ENCODE data around the gene DOCK1. TPM values are rescaled to one million over a fixed set of nuclear protein-coding genes. Genes with fewer than 3 reads are reported as not detected.

DOCK1 gene
- total RNA-seq, 1 donor from 2014 or later, result 52.7 TPM

- peaks cover 0 to 2% (median 0%) of the 10 kb centered on the region in 3 donors for H3K9me3 ChIP-seq (ENCODE audit: control insufficient read depth in 3 of 3, low read length in 3 of 3)
- no peaks in the 10 kb centered on the region for H3K4me1 ChIP-seq (ENCODE audit: control insufficient read depth in 3 of 3, insufficient read depth in 3 of 3, low read length in 3 of 3)
- peaks cover 0 to 2% (median 0%) of the 10 kb centered on the region in 3 donors for H3K36me3 ChIP-seq (ENCODE audit: control insufficient read depth in 3 of 3, insufficient read depth in 3 of 3, low read length in 3 of 3)
- no peaks in the 10 kb centered on the region for H3K27me3 ChIP-seq (ENCODE audit: control insufficient read depth in 3 of 3, insufficient read depth in 3 of 3, low read length in 3 of 3)
- no peak overlapping the region for H3K4me3 ChIP-seq (ENCODE audit: low read length in 3 of 3)
- H3K9ac ChIP-seq (ENCODE audit: low read depth in 1 of 3, low read length in 3 of 3), result no peak overlapping the region
- H3K27ac ChIP-seq (ENCODE audit: low read depth, low read length), result no peak overlapping the region
Observed at GRCh38 chr10:127267442-127267841, 362.2 kb downstream of the DOCK1 start.

DNA sequence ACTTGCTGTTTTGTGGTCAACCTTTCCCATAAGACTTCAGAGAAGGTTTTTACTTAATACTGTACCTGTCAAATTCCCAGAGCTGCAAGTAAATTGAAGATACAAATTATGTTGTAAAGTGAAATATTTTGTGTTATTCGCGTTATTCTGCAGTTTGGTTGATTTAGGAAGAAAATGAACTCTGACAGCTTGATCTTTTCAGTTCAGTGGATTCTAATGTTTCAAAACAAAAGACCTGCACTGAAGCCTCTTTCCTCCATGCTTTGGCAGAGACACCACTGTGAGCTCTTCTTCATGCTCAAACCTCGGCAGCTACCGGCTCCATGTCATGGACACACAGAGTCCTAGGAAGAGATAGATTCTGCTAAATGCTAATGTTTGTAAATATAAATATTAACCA lies 366.8 kb downstream of the DOCK1 start:
- Histone ChIP-seq H3K27ac (ENCODE audit: low read depth, low read length) (no peak overlapping the region), H3K36me3 (ENCODE audit: control insufficient read depth in 3 of 3, insufficient read depth in 3 of 3, low read length in 3 of 3) (peaks cover 0 to 2% (median 0%) of the 10 kb centered on the region in 3 donors), H3K9ac (ENCODE audit: low read depth in 1 of 3, low read length in 3 of 3) (no peak overlapping the region), H3K27me3 (ENCODE audit: control insufficient read depth in 3 of 3, insufficient read depth in 3 of 3, low read length in 3 of 3) (no peaks in the 10 kb centered on the region), H3K9me3 (ENCODE audit: control insufficient read depth in 3 of 3, low read length in 3 of 3) (peaks cover 0 to 2% (median 0%) of the 10 kb centered on the region in 3 donors), H3K4me1 (ENCODE audit: control insufficient read depth in 3 of 3, insufficient read depth in 3 of 3, low read length in 3 of 3) (no peaks in the 10 kb centered on the region), H3K4me3 (ENCODE audit: low read length in 3 of 3) (no peak overlapping the region)

- Histone ChIP-seq H3K4me1 (ENCODE audit: control insufficient read depth in 3 of 3, insufficient read depth in 3 of 3, low read length in 3 of 3) (no peaks in the 10 kb centered on the region), H3K27me3 (ENCODE audit: control insufficient read depth in 3 of 3, insufficient read depth in 3 of 3, low read length in 3 of 3) (no peaks in the 10 kb centered on the region), H3K27ac (ENCODE audit: low read depth, low read length) (no peak overlapping the region), H3K9ac (ENCODE audit: low read depth in 1 of 3, low read length in 3 of 3) (no peak overlapping the region), H3K36me3 (ENCODE audit: control insufficient read depth in 3 of 3, insufficient read depth in 3 of 3, low read length in 3 of 3) (no peaks in the 10 kb centered on the region), H3K9me3 (ENCODE audit: control insufficient read depth in 3 of 3, low read length in 3 of 3) (no peaks in the 10 kb centered on the region), H3K4me3 (ENCODE audit: low read length in 3 of 3) (no peak overlapping the region)
Observed at GRCh38 chr10:127275272-127275671, 370.0 kb downstream of the DOCK1 start.

DNA sequence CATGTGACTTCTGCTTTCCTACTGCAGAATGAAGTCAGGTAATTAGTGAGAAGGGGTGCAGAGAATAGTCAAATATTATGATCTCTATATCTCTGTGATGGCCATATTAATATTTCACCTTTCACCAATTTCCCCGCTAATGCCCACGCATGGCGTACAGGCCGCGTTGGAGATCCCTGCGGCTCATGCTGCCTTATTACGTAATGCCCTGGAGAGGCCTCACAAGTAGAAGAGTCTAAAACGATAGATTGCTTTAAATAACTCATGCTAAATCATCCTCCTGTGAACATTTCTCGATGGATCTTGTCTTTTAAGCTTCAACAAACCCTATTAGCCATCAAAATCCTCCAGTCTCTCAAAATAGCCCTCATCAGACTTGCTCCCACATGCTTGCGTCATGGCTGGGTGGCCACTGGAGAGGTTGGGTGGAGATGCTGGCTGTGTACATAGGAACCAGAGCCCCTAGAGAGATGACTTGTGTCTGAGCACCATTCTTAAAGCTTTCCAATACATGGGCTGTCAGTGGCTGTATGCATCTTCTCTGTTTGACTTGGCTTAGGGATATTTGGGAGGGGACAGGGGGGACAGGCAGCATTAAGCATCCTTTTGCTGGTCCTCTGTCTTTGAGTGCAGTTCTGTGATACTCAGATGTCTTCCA lies 370.7 kb downstream of the DOCK1 start:
- Histone ChIP-seq H3K36me3 (ENCODE audit: control insufficient read depth in 3 of 3, insufficient read depth in 3 of 3, low read length in 3 of 3) (no peaks in the 10 kb centered on the region), H3K9me3 (ENCODE audit: control insufficient read depth in 3 of 3, low read length in 3 of 3) (no peaks in the 10 kb centered on the region), H3K27me3 (ENCODE audit: control insufficient read depth in 3 of 3, insufficient read depth in 3 of 3, low read length in 3 of 3) (no peaks in the 10 kb centered on the region), H3K4me1 (ENCODE audit: control insufficient read depth in 3 of 3, insufficient read depth in 3 of 3, low read length in 3 of 3) (no peaks in the 10 kb centered on the region), H3K27ac (ENCODE audit: low read depth, low read length) (no peak overlapping the region), H3K4me3 (ENCODE audit: low read length in 3 of 3) (no peak overlapping the region), H3K9ac (ENCODE audit: low read depth in 1 of 3, low read length in 3 of 3) (no peak overlapping the region)

DNA sequence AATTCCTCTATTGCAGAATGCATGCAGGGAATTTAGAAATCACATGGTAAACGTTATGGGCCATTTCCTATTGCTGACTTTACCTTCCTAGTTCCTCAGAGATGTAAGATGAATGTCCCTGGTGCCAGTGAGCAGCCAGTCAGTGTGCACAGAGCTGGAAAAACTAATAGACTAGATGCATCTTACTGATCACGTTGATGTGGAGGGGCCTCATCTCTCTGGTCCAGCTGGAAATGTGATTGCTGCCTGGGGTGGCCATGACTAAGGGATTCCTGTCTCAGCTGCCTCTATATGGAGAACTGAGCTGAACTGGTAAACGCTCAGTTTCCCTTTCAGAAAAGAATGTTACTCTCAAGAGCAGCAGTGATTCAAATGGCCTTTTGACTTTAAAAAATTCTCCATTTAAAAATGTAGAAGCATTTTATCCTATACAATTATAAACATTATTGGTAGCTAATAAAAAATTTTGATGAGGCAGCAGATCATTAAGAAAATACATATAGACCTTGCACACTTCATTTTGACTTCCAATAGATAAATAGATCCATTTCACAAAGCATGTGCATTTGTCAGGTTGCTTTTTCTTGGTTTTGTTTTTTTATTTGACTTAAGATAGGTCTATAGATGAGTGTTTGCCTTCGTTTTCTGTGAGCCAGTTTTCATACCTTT lies 371.7 kb downstream of the DOCK1 start:
- H3K4me1 ChIP-seq (ENCODE audit: control insufficient read depth in 3 of 3, insufficient read depth in 3 of 3, low read length in 3 of 3), result no peaks in the 10 kb centered on the region
- no peak overlapping the region for H3K9ac ChIP-seq (ENCODE audit: low read depth in 1 of 3, low read length in 3 of 3)
- H3K27ac ChIP-seq (ENCODE audit: low read depth, low read length), result no peak overlapping the region
- no peaks in the 10 kb centered on the region for H3K9me3 ChIP-seq (ENCODE audit: control insufficient read depth in 3 of 3, low read length in 3 of 3)
- no peak overlapping the region for H3K4me3 ChIP-seq (ENCODE audit: low read length in 3 of 3)
- no peaks in the 10 kb centered on the region for H3K27me3 ChIP-seq (ENCODE audit: control insufficient read depth in 3 of 3, insufficient read depth in 3 of 3, low read length in 3 of 3)
- no peaks in the 10 kb centered on the region for H3K36me3 ChIP-seq (ENCODE audit: control insufficient read depth in 3 of 3, insufficient read depth in 3 of 3, low read length in 3 of 3)

DNA sequence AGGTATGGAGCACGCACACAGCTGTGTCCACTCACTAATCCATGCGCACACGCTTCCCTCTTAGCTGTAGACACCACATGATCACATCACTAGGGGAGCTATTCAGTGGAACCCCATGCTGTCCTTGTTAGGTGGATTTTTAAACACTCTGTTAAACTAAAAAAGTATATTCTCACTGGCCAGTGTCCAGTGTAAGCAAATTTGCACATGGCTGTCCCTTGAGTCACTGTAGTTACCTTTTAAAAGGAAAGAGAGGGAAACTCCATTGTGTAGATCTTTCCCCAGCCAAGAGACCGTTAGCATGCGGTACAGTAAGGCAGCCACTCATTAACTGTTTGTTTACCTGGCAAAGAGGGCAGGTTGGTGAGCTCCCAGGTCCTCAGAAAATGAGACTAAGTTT lies 372.8 kb downstream of the DOCK1 start:
- Histone ChIP-seq H3K4me1 (ENCODE audit: control insufficient read depth in 3 of 3, insufficient read depth in 3 of 3, low read length in 3 of 3) (no peaks in the 10 kb centered on the region), H3K4me3 (ENCODE audit: low read length in 3 of 3) (no peak overlapping the region), H3K27me3 (ENCODE audit: control insufficient read depth in 3 of 3, insufficient read depth in 3 of 3, low read length in 3 of 3) (no peaks in the 10 kb centered on the region), H3K36me3 (ENCODE audit: control insufficient read depth in 3 of 3, insufficient read depth in 3 of 3, low read length in 3 of 3) (no peaks in the 10 kb centered on the region), H3K27ac (ENCODE audit: low read depth, low read length) (no peak overlapping the region), H3K9ac (ENCODE audit: low read depth in 1 of 3, low read length in 3 of 3) (no peak overlapping the region), H3K9me3 (ENCODE audit: control insufficient read depth in 3 of 3, low read length in 3 of 3) (no peaks in the 10 kb centered on the region)

DNA sequence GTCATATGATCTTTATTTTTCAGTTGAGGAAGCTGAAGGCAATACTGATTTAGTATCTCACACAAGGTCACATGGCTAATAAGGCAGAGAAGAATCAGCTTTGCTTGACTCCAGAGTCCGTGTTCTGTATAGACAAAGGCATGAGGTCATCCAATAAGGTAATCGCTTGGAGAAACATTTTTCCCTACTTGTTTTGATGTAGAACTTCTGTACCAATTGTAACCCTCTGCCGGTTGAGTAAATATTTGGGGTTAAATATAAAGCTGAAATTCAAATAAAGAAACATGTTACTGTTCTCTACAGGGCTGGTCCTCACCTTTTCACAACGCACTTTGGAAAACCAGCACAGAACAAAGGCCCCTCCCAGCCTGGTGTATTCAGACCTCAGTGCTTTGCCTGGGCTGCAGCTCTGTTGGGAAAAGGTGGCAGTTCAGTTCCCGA lies 374.1 kb downstream of the DOCK1 start:
- Histone ChIP-seq H3K4me3 (ENCODE audit: low read length in 3 of 3) (no peak overlapping the region), H3K27ac (ENCODE audit: low read depth, low read length) (no peak overlapping the region), H3K27me3 (ENCODE audit: control insufficient read depth in 3 of 3, insufficient read depth in 3 of 3, low read length in 3 of 3) (no peaks in the 10 kb centered on the region), H3K9ac (ENCODE audit: low read depth in 1 of 3, low read length in 3 of 3) (no peak overlapping the region), H3K4me1 (ENCODE audit: control insufficient read depth in 3 of 3, insufficient read depth in 3 of 3, low read length in 3 of 3) (no peaks in the 10 kb centered on the region), H3K36me3 (ENCODE audit: control insufficient read depth in 3 of 3, insufficient read depth in 3 of 3, low read length in 3 of 3) (no peaks in the 10 kb centered on the region), H3K9me3 (ENCODE audit: control insufficient read depth in 3 of 3, low read length in 3 of 3) (no peaks in the 10 kb centered on the region)

DNA sequence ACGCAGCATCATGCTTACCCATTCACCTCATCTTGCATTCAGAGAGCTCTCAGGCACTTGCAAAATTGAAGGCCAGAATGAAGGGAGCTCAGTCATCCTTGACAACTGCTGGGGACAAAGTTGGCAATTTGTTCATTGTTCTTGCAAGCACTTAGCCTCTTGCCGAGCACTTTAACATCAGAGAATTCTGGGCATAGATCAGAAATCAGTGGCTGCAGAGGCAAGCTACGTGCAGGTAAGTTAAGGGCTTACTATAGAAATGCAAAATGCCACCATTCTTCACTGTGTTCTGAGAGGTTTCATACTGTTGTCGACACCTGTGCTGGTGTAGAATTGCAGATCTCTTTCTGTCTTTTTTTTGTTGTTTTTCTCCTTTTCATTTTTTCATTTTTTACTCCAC lies 375.2 kb downstream of the DOCK1 start:
- H3K27ac ChIP-seq (ENCODE audit: low read depth, low read length), result no peak overlapping the region
- H3K9ac ChIP-seq (ENCODE audit: low read depth in 1 of 3, low read length in 3 of 3), result no peak overlapping the region
- H3K4me1 ChIP-seq (ENCODE audit: control insufficient read depth in 3 of 3, insufficient read depth in 3 of 3, low read length in 3 of 3), result no peaks in the 10 kb centered on the region
- no peaks in the 10 kb centered on the region for H3K36me3 ChIP-seq (ENCODE audit: control insufficient read depth in 3 of 3, insufficient read depth in 3 of 3, low read length in 3 of 3)
- no peaks in the 10 kb centered on the region for H3K9me3 ChIP-seq (ENCODE audit: control insufficient read depth in 3 of 3, low read length in 3 of 3)
- no peak overlapping the region for H3K4me3 ChIP-seq (ENCODE audit: low read length in 3 of 3)
- H3K27me3 ChIP-seq (ENCODE audit: control insufficient read depth in 3 of 3, insufficient read depth in 3 of 3, low read length in 3 of 3), result no peaks in the 10 kb centered on the region

GRCh38 chr10:127283017-127283416 lies 377.8 kb downstream of the DOCK1 start:
- Histone ChIP-seq H3K9ac (ENCODE audit: low read depth in 1 of 3, low read length in 3 of 3) (no peak overlapping the region), H3K4me3 (ENCODE audit: low read length in 3 of 3) (no peak overlapping the region), H3K4me1 (ENCODE audit: control insufficient read depth in 3 of 3, insufficient read depth in 3 of 3, low read length in 3 of 3) (no peaks in the 10 kb centered on the region), H3K27ac (ENCODE audit: low read depth, low read length) (no peak overlapping the region), H3K27me3 (ENCODE audit: control insufficient read depth in 3 of 3, insufficient read depth in 3 of 3, low read length in 3 of 3) (no peaks in the 10 kb centered on the region), H3K9me3 (ENCODE audit: control insufficient read depth in 3 of 3, low read length in 3 of 3) (no peaks in the 10 kb centered on the region), H3K36me3 (ENCODE audit: control insufficient read depth in 3 of 3, insufficient read depth in 3 of 3, low read length in 3 of 3) (no peaks in the 10 kb centered on the region)

DNA sequence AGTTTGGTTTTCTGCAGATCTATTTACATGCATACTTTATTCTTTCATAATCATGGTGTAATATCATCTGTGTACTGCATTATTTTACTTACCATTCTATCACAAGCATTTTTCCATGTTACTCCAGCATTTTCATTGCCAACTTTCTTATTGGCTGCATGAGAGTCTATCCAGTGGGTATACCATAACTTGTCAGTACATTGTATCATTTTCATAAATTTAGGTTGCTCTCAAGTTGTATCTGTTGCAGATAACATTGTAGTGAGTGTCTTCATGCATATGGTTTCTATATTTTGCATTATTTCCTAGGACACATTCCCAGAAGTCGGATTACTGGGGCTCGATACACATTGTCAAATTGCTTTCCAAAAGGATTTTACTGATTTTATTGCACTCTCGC lies 378.3 kb downstream of the DOCK1 start:
- Histone ChIP-seq H3K27ac (ENCODE audit: low read depth, low read length) (no peak overlapping the region), H3K4me3 (ENCODE audit: low read length in 3 of 3) (no peak overlapping the region), H3K36me3 (ENCODE audit: control insufficient read depth in 3 of 3, insufficient read depth in 3 of 3, low read length in 3 of 3) (no peaks in the 10 kb centered on the region), H3K27me3 (ENCODE audit: control insufficient read depth in 3 of 3, insufficient read depth in 3 of 3, low read length in 3 of 3) (no peaks in the 10 kb centered on the region), H3K4me1 (ENCODE audit: control insufficient read depth in 3 of 3, insufficient read depth in 3 of 3, low read length in 3 of 3) (no peaks in the 10 kb centered on the region), H3K9ac (ENCODE audit: low read depth in 1 of 3, low read length in 3 of 3) (no peak overlapping the region), H3K9me3 (ENCODE audit: control insufficient read depth in 3 of 3, low read length in 3 of 3) (no peaks in the 10 kb centered on the region)
